ENCODE data around the gene FOXN3. TPM values are rescaled to one million over a fixed set of nuclear protein-coding genes. Genes with fewer than 3 reads are reported as not detected.

Gene FOXN3
- total and polyA plus RNA-seq, 9 donors: 56.9 to 172 (median 99.2) TPM

- intact Hi-C loops (cut with DNase I): no loop called here
- no peak overlapping the region for H3K4me3 ChIP-seq
Observed at GRCh38 chr14:89360277-89360676, 56.8 kb downstream of the FOXN3 start.

DNA sequence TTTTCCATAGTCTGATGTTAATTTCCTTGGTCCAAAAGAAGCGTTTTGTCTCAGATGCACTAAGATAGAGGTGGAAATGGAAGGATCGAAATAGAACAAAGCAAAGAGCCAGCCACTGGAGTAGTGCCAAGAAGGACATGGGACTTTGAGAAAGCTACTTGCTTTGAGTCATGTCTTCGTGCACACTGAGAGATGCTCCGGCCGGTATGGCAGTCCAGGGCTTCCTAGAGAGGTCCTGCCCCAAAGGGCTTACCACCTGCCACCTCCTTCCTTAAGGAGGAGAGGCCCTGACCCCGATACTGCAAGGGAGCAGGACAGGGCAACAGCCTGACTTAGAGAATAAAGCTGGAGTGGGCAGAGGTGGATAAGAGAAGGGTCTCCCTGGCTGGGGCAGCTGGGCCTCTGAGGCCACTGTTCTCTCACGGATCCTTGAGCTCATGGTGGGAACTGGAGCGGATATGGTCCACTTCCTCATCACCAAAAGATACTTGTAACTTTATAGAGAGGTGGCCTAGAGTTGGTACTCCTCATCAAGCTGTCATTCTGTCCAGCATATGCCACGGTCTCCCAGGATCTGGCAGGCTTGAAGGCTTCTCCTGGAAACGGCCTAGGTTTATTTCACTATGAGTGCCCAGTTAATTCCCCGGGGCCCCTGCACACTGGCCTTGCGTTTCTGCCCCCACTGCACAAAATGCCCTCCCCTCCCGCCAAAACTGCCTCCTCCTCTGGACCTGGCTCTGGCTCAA is 57.4 kb downstream of the FOXN3 start:
- Histone ChIP-seq H3K4me3 (no peak overlapping the region), H3K4me1 (ENCODE audit: insufficient read depth) (peaks cover 10% of the 10 kb centered on the region), H3K36me3 (no peaks in the 10 kb centered on the region), H3K9me3 (no peaks in the 10 kb centered on the region), H3K27ac (peak overlapping the region in 1 of 2 donors; percentile 33), H3K27me3 (no peaks in the 10 kb centered on the region)
- no peak for TF ChIP-seq POLR2A (IDR thresholded peaks at IDR 0.05)
- TF ChIP-seq CTCF (IDR thresholded peaks at IDR 0.05): no peak
- no peak for TF ChIP-seq EP300 (IDR thresholded peaks at IDR 0.05)
- intact Hi-C loops (cut with DNase I): no loop called here
- 50 to 65% (median 52%) methylated on average over 13 of the region's 13 CpGs for WGBS, 3 donors
- peak in 4 of 5 donors; percentile 45 to 64 (median 52) for DNase-seq

More at GRCh38 chr14:89360277-89360676, 56.8 kb downstream of the FOXN3 start:
- Histone ChIP-seq H3K36me3 (no peaks in the 10 kb centered on the region), H3K4me1 (ENCODE audit: insufficient read depth) (peaks cover 10% of the 10 kb centered on the region), H3K27ac (peak overlapping the region in 1 of 2 donors; percentile 33), H3K9me3 (no peaks in the 10 kb centered on the region), H3K27me3 (no peaks in the 10 kb centered on the region)
- DNase-seq: no peak
- 82 to 87% (median 85%) methylated on average over 3 of the region's 3 CpGs for WGBS, 3 donors
- no peak for TF ChIP-seq POLR2A (IDR thresholded peaks at IDR 0.05)
- no peak for TF ChIP-seq CTCF (IDR thresholded peaks at IDR 0.05)
- no peak for TF ChIP-seq EP300 (IDR thresholded peaks at IDR 0.05)

- no peaks in the 10 kb centered on the region for H3K36me3 ChIP-seq
- DNase-seq: no peak
- H3K27ac ChIP-seq: no peak overlapping the region
- 85% methylated on average over 8 of the region's 8 CpGs for WGBS, 3 donors
- TF ChIP-seq POLR2A (IDR thresholded peaks at IDR 0.05): no peak
- no peak for TF ChIP-seq CTCF (IDR thresholded peaks at IDR 0.05)
- no peak for TF ChIP-seq EP300 (IDR thresholded peaks at IDR 0.05)
- H3K27me3 ChIP-seq: no peaks in the 10 kb centered on the region
- no peaks in the 10 kb centered on the region for H3K9me3 ChIP-seq
- no peak overlapping the region for H3K4me3 ChIP-seq
- intact Hi-C loops (cut with DNase I): no loop called here
- H3K4me1 ChIP-seq (ENCODE audit: insufficient read depth): peaks cover 14% of the 10 kb centered on the region
Observed at GRCh38 chr14:89357655-89358297, 59.3 kb downstream of the FOXN3 start.

- H3K27ac ChIP-seq: no peak overlapping the region
- H3K36me3 ChIP-seq: no peaks in the 10 kb centered on the region
- peaks cover 20% of the 10 kb centered on the region for H3K4me1 ChIP-seq (ENCODE audit: insufficient read depth)
- 86 to 93% (median 93%) methylated on average over 5 of the region's 5 CpGs for WGBS, 3 donors
- no peak overlapping the region for H3K4me3 ChIP-seq
- DNase-seq: no peak
- intact Hi-C loops (cut with DNase I): no loop called here
- no peak for TF ChIP-seq POLR2A (IDR thresholded peaks at IDR 0.05)
- TF ChIP-seq CTCF (IDR thresholded peaks at IDR 0.05): no peak
- TF ChIP-seq EP300 (IDR thresholded peaks at IDR 0.05): no peak
- no peaks in the 10 kb centered on the region for H3K27me3 ChIP-seq
- H3K9me3 ChIP-seq: no peaks in the 10 kb centered on the region
Observed at GRCh38 chr14:89356927-89357326, 60.1 kb downstream of the FOXN3 start.

Data from ovary (tissue), 9 donors.